Effector CD4-positive, alpha-beta T cell (primary cell): Measurements from ENCODE around the gene PRIM1.
"Not testable (repeated sequence)": the region's sequence is repeated elsewhere in the genome, so short reads cannot be mapped to it uniquely, and the experiment has no call there.

ENCODE experiments used
- DNase-seq: peaks from one replicate; pipeline ENCODE4 v3.0.0-alpha.2; 2020
- total RNA-seq: gene quantifications from one replicate; lab custom pipeline; 2026; lab: John Stamatoyannopoulos, UW

The PRIM1 gene
- total RNA-seq, result 10.1 reads per million, percentile 32 among the genes with 10 or more reads in this experiment

DNA sequence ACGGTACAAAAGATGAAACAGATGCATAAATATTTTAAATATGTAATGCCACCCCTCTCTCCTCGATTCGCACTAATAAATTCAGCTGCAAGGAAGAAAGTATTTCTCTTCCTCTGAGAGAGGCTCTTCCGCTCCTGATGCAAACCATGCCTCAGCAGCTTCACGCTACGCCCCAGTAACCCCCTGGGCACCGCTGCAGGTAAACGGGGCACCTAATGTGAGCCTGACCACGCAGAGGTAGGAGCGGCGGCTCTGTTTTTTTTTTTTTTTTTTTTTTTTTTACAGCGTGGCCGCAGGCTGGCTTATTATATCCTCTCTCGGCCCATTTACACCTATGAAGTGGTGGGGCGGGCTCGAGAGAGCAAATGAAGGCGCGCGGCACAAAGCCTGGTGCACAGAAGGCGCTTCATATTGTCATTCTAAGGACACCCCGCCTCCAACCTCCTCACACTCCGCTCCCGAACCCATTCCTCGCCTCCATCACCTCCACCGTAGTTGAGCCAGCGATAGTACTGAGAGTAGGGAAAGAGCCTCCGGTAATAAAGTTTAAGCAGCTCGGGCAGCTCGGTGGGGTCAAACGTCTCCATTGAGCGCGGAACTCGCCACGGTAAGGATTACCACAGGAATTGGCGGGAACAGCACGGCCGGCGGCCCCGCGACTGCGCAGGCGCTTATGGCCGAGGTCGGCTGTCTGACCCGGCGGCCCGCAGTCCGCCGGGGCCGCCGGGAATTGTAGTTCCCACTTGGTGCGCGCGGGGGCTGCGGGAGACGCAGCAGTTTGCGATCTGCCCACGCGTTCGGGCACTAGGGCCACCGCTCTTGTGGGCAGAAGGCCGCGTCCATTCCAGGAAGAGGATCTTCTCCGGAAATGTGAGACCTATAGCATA is at the start of gene PRIM1:
Gene PRIM1 (minus strand): TSS at position 612 of the 887 bp plus-strand sequence. CDS start 25 bp downstream, at position 587.
- peak; percentile 78 for DNase-seq

DNA sequence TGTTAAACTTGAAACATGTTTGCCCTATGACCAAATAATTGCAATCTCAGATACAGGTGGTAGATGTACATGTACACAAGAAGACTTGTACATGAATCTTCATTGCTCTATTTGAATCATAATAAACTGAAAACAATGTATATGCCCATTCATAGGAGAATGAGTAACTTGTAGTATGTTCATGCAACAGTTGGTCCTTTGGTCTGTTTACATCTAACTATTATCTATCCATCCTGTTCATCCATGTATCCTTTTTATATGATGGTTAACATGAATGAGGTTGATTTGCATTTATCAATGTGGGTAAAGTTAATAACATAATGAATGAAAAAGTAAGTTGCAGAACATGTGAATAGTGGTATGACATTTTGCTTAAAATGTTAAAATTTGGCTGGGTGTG is 48.1 kb upstream of the PRIM1 start:
- no peak for DNase-seq

DNA sequence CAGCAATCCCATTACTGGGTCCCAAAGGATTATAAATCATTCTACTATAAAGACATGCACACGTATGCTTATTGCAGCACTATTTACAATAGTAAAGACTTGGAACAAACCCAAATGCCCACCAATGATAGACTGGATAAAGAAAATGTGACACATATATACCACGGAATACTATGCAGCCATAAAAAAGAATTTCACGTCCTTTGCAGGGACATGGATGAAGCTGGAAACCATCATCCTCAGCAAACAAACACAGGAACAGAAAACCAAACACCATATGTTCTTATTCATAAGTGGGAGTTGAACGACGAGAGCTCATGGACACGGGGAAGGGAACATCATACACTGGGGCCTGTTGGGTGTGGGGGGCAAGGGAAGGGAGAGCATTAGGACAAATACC is 47.2 kb upstream of the PRIM1 start:
- DNase-seq, result not testable (repeated sequence)

DNA sequence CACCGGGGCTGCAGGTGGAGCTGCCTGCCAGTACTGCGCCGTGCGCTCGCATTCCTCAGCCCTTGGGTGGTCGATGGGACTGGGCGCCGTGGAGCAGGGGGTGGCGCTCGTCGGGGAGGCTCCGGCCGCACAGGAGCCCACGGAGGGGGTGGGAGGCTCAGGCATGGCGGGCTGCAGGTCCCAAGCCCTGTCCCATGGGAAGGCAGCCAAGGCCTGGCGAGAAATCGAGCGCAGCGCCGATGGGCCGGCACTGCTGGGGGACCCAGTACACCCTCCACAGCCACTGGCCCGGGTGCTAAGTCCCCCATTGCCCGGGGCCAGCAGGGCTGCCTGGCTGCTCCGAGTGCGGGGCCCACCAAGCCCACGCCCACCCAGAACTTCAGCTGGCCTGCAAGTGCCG is 43.7 kb upstream of the PRIM1 start:
- DNase-seq, result not testable (repeated sequence)

DNA sequence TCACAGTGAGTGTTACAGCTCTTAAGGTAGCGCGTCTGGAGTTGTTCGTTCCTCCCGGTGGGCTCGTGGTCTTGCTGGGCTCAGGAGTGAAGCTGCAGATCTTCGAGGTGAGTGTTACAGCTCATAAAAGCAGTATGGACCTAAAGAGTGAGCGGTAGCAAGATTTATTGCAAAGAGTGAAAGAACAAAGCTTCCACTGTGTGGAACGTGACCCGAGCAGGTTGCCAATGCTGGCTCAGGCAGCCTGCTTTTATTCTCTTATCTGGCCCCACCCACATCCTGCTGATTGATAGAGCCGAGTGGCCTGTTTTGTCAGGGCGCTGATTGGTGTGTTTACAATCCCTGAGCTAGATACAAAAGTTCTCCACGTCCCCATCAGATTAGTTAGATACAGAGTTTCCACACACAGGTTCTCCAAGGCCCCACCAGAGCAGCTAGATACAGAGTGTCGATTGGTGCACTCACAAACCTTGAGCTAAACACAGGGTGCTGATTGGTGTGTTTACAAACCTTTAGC is 43.0 kb upstream of the PRIM1 start:
- DNase-seq, result not testable (repeated sequence)

DNA sequence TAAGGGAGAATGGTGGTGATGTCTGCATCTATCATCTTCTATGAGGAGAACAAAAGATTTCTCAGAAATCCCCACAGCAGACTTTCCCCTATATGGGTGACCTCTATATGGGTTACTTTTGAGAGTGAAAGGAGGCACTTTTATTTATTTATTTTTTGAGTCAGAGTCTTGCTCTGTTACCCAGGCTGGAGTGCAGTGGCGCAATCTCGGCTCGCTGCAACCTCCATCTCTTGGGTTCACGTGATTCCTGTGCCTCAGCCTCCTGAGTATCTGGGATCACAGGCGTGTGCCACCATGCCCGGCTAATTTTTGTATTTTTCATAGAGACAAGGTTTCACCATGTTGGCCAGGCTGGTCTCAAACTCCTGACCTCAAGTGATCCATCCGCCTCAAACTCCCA is 41.0 kb upstream of the PRIM1 start:
- DNase-seq, result not testable (repeated sequence)

DNA sequence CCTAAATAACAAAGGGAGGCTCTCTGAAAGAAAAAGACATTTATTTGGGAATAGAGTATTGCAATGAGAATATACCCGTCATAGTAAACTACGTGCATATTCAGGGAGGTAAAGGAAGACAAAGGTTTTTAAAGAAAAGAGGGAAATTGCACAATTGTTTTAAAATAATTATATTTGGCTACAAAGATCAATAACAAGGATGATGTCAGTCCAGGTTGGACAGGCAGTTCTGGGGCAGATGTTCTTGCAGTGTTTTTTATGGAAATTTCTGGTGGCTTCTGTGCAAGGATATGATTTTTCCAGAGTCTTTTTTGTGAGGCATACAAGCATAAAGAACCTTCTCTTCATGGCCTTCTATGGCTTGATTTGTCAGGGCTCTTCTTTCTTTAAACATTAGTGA is 40.6 kb upstream of the PRIM1 start:
- DNase-seq, result no peak

DNA sequence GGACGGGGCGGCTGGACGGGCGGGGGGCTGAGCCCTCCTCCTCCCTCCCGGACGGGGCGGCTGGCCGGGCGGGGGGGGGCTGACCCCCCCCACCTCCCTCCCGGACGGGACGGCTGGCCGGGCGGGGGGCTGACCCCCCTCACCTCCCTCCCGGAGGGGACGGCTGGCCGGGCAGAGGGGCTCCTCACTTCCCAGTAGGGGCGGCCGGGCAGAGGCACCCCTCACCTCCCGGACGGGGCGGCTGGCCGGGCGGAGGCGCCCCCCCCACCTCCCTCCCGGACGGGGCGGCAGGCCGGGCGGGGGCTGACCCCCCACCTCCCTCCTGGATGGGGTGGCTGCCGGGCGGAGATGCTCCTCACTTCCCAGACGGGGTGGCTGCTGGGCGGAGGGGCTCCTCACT is 37.3 kb upstream of the PRIM1 start:
- DNase-seq, result not testable (repeated sequence)

DNA sequence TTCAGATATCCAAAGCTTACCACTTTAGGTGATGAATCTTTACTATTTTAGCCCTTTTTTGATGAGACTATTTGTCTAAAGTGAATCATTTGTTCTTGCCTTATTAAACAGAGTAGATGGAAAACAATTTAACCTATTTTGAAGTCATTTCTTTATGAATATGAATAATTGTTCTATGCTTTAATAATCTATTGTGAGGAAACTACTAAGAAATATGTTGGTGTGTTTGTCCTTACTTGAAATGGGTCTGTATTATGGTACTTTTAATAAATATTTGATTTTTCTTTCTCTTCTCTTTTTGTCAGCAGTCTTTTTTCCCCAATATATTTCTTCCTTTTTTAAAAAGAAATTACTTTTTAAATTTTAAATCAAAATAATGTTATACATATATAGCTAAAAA is 35.4 kb upstream of the PRIM1 start:
- no peak for DNase-seq

DNA sequence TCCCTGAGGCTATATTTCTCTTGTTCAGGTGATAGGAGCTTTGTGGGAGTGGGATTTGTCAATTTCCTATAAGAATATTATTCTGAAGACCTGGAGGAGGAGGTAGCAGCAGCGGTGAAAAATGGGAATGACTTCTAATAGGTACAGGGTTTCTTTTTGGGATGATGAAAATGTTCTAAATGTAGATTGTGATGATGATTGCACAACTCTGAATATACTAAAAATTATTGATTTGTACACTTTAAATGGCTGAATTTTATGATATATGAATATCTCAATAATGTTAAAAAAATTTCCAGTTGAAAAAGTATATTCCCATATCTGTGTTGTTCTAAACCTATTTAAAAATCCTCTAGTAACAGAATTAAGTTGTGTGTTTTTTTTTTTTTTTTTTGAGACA is 33.8 kb upstream of the PRIM1 start:
- DNase-seq, result no peak

DNA sequence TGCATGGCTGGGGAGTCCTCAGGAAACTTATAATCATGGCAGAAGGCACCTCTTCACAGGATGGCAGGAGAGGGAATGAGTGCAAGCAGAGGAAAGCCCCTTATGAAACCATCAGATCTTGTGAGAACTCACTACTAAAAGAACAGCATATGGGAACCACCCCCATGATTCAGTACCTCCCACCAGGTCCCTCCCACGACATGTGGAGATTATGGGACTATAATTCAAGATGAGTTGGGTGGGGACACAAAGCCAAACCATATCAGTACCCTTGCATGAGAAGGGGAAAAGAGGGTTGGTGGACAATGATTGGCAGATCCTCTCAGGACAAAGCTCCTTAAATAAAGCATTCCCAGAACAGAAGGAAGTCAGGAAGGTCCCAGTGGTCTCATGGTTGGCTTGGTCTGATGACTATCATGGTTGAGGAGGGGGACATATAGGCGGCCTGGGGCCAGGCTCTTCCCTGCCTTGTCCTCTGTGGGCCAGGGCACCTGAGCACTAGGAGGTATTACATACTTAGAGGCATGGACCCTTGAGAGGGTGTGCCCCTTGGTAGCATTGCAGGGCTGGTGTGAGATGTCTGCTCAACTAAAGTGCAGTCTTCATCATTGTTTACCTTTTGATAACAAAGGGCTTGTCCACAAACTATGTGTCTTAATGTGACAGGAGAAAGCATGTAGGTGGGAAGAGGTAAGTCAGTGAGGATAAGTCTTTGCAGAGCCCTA is 33.2 kb upstream of the PRIM1 start:
- no peak for DNase-seq

DNA sequence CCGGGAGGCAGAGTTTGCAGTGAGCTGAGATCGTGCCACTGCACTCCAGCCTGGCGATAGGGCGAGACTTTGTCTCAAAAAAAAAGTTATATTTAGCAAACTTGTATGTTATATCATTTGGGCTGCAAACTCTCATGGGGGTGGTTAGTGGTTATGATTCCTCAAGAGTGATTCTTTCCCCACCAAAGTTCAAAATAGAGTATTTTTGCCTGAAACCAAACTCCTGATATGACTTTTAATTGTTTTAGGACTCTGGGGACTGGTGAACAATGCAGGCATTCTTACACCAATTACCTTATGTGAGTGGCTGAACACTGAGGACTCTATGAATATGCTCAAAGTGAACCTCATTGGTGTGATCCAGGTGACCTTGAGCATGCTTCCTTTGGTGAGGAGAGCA is 29.6 kb upstream of the PRIM1 start:
- no peak for DNase-seq

DNA sequence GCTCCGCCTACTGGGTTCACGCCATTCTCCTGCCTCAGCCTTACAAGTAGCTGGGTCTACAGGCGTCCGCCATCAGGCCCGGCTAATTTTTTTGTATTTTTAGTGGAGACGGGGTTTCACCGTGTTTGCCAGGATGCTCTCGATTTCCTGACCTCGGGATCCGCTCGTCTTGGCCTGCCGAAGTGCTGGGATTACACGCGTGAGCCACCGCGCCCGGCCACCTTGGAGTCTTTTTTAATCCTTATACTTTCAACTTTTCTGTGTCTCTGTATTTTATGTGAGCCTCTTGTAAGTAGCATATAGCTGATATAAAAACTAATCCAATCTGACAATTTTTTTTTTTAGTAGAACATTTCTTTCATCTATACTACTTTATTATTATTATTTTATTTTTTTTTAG is 26.6 kb upstream of the PRIM1 start:
- DNase-seq, result no peak

DNA sequence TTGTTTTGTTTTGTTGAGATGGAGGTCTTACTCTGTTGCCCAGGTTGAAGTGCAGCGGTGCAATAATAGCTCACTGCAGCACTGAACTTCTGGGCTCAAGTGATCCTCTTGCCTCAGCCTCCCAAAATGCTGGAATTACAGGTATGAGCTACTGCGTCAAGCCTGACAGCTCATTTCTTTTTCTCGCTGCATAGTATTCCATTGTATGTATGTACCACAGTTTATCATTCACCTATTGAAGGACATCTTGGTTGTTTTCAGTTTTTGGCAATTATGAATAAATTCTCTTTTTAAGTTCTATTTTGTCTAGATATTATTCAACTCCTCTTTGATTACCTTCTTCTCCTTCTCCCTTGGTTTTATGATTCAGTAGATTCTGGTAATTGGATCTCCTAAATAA is 24.5 kb upstream of the PRIM1 start:
- no peak for DNase-seq

DNA sequence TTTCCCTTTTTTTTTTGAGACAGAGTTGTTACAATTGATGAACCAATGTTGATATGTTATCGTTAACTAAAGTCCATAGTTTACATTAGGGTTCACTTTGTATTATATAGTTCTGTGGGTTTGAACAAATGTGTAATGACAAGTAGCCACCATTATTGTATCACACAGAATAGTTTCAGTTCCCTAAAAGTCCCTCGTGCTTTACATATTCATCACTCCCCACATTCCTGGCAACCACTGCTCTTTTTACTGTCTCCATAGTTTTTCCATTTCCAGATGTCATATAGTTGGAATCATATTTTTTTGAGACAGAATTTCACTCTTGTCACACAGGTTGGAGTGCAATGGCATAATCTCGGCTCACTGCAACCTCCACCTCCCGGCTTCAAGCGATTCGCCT is 23.5 kb upstream of the PRIM1 start:
- no peak for DNase-seq

DNA sequence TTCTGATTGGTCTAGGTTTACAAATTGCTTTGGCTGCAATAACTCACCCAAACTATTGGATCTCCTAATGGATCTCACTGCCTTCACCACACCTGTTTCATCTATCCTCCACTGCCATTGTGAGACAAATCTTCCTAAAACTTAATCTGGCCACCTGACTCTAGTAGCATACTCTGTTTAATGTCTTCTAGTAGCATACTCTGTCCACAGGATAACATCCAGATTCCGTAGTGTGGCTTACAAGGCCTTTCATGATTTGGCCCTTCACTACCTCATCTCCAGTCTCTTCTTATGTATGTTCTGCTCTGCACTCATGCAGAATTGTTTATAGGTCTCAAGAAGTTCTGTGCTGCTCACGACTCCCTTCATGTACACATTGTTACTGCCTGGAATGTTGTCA is 21.0 kb upstream of the PRIM1 start:
- DNase-seq, result no peak

DNA sequence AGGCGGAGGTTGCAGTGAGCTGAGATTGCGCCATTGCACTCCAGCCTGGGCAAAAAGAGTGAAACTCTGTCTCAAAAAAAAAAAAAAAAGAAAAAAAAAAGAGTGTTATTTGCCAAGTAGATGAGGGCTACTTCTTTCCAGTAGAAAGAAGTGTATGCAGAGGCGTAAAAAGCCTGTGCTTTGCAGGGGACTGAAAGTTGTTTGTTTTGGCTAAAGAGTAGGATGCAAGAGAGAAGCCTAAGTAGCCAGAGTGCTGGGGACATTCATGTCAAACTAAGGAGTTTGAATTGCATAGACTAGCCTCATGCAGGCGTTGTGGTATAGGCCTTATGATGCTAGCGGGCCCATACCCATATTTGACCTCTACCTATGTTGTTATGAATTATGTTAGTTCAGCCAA is 20.5 kb upstream of the PRIM1 start:
- no peak for DNase-seq

DNA sequence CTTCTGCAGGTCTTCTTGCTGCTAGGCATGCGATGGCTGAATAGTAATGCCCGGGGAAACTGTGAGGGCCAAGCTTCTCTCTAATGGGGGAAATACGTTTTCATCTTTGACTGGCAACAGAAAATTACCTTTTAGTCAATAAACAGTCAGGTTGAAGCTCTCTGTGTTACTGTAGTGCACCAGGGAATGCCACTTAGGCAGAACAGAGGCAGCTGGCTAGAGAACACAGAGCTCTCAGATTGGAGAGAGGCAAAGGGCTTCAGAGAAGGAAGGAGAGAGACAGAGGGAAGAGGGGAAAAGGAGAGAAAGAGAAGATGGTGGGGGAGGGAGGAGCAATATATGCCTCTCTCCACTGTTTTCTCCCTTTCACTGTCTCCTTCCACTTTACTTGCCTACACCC is 17.7 kb upstream of the PRIM1 start:
- DNase-seq, result no peak

DNA sequence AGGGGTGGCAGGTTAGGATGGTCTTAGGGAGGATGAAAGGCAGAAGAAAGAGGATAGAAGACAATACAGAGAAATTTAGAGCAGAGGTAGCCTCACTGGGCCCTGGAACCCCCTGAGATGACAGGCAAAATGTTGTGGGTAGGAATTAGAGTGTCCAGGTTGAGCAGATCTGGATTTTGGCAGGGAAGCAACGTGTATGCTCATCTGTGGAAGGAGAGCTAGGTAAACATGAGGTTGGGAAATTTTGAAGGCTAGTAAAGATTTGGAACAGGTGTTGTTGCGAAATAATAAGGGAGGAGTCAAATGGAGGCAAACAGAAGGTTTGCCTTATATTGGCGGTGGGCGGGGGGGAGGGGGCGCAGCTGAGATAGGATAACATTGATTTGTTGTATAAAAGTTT is 16.3 kb upstream of the PRIM1 start:
- DNase-seq, result no peak

DNA sequence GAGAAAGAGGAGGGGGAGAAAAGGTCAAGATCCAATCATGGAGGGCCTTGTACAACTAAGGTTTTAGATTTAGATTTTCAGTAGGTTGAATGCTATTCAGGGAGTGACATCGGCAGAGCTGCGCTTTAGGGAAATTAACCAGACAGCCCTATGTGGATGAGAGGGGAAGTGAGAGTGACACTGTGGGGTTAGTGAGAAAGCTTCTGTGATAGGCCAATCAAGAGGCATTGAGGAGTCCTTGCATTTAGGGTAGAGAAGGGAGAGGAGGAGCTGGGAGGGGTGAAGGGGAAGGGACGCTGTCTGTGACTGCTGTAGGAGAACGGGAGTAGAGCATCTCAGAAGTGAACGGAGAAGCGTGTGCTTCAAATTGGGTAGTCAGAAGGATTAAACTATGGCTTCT is 14.4 kb upstream of the PRIM1 start:
- no peak for DNase-seq

DNA sequence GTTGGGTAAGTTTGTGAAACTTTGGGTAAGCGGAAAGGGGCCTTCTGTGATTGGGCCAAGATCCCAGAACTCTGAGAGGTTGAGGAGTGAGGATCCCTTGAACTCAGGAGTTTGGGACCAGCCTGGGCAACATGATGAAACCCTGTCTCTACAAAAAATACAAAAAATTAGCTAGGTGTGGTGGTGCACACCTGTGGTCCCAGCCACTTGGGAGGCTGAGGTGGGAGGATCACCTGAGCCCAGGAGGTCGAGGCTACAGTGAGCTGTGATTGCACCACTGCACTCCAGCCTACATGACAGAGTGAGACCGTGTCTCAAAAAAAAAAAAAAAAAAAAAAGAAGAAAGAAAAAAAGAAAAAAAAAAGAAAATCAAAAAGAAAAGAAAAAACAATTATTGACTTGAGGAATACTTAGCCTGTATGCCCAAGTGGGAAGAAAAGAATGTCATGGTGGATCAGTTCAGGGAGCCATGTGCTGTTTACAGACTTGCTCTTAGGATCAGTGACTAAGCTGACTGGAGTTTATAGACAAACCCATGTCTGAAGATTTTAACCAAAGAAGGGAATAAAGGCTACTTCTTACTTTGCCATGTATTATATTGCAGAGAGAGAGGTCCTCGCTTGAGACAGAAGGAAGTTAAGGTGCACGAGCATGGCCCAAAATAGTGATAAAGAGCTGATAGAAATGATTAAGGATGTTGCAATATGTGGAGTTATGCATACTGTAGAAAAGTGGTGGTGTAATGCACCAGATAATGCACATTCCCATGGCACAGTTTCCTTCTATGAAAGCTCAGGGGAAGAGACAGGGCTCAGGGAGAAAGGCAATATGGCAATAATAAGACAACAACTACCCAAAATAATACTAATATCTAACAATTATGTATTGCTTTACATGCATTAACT is 11.9 kb upstream of the PRIM1 start:
- DNase-seq, result no peak

DNA sequence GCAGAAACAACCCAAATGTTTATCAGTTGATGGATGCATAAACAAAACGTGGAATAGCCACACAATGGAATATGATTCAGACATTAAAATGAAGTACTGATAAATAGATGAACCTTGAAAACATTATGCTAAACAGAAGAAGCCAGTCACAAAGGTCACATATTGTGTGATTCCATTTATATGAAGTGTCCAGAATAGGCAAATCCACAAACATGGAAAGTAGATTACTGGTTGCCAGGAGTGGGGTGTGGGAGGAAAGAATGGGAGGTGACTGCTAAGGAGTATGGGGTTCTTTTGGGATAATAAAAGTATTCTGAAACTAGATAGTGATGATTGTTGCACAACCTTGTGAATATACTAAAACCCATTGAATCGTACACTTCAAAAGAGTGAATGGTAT is 9.7 kb upstream of the PRIM1 start:
- no peak for DNase-seq

DNA sequence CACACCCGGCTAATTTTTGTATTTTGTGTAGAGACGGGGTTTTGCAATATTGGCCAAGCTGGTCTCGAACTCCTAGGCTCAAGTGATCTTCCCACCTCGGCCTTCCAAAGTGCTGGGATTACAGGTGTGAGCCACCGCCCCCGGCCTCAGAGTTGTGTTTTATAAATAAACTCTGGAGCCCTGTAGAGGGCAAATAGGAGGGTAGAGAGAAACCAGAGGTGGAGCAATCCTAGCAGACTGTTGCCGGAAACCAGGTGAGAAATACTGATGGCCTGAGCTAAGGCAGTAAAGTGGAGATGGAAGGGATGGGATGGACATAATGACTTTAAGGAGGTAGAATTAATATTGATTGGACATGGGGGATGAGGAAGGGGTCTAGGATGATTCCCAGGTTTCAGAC is 8.3 kb upstream of the PRIM1 start:
- DNase-seq, result no peak
